Tibial artery (tissue), 4 donors: Measurements from ENCODE around the gene ELOVL1.

Experiments used
- DNase-seq, 2 donors: peaks; one replicate each; pipeline ENCODE4 v3.0.0-alpha.2; 2019
- H3K27ac ChIP-seq, 2 donors: fragments of 200-600 bp; sonication (generic) in 1 of 2; 1 replicate in 1 of 2; 2 replicates in 1 of 2; pipeline ENCODE4 v1.5.1; 2018 to 2019; ENCODE audit warnings: mild to moderate bottlenecking in 1 of 2
- H3K27me3 ChIP-seq, 2 donors: fragments of 200-600 bp; sonication (generic) in 1 of 2; one replicate each; pipeline versions ENCODE4 v1.5.1 to v1.6.0; 2016 to 2019
- H3K36me3 ChIP-seq, 3 donors: fragments of 200-600 bp; sonication (generic) in 2 of 3; one replicate each; pipeline ENCODE4 v1.5.1; 2016 to 2019; ENCODE audit warnings: mild to moderate bottlenecking in 2 of 3
- H3K4me1 ChIP-seq, 4 donors: fragments of 200-600 bp; sonication (generic) in 2 of 4; 1 replicate in 3 of 4; 2 replicates in 1 of 4; pipeline ENCODE4 v1.5.1; 2016 to 2019
- H3K4me3 ChIP-seq, 2 donors: fragments of 200-600 bp; sonication (generic) in 1 of 2; 1 replicate in 1 of 2; 2 replicates in 1 of 2; pipeline ENCODE4 v1.5.1; 2018 to 2019; ENCODE audit warnings: mild to moderate bottlenecking in 2 of 2
- H3K9me3 ChIP-seq, 3 donors: fragments of 200-600 bp; sonication (generic) in 1 of 3; one replicate each; pipeline ENCODE4 v1.5.1; 2016 to 2019
- intact Hi-C: fragments of 100-400 bp; cut with DNase I; formaldehyde crosslinking; loops from one replicate; pipeline ENCODE4 v1.15.0; 2023; ENCODE audit warnings: low total_unique reads
- TF ChIP-seq, protein P1 (sequence below), 2 experiments: fragments of 200-600 bp in 1 of 2; fragments of 450-650 bp in 1 of 2; IDR thresholded peaks; one replicate each; pipeline ENCODE4 v1.5.1; 2017 to 2019; ENCODE audit warnings: antibody characterized with exemption in 2 of 2, mild to moderate bottlenecking in 1 of 2, moderate library complexity in 1 of 2

Gene ELOVL1

DNA sequence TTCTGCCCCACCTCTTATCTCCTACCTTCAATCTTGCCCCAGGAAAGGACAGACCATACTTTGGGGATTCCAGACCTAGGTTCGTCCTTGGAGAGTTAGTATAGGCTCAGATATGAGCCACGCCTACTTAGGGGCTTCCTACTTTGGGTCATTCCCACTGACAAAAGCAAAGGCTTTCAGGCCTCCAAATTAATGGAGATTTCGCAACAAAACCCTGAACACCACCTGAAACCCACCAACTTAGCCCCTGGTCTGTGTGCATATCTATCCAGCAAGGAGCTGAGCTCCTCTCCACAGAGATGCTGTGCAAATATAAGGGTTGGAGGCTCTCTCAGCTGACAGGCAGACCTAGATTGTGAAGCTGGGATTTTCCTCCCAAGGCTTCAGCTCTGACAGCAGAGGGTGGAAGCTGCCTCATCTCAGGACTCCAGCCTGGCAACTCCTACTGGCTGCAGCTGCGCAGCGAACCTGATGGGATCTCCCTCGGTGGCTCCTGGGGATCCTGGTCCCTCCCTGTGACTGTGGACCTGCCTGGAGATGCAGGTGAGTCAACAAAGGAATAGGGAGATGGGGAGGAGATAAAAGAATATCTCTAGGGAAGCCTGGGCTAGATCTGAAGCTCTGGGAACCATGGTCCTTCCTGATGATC, 28.1 kb downstream of the ELOVL1 start:
- no peaks in the 10 kb centered on the region for H3K36me3 ChIP-seq
- no peaks in the 10 kb centered on the region for H3K27me3 ChIP-seq
- H3K4me1 ChIP-seq: peaks cover 0 to 7% (median 0%) of the 10 kb centered on the region in 4 donors
- TF ChIP-seq, protein P1, sequence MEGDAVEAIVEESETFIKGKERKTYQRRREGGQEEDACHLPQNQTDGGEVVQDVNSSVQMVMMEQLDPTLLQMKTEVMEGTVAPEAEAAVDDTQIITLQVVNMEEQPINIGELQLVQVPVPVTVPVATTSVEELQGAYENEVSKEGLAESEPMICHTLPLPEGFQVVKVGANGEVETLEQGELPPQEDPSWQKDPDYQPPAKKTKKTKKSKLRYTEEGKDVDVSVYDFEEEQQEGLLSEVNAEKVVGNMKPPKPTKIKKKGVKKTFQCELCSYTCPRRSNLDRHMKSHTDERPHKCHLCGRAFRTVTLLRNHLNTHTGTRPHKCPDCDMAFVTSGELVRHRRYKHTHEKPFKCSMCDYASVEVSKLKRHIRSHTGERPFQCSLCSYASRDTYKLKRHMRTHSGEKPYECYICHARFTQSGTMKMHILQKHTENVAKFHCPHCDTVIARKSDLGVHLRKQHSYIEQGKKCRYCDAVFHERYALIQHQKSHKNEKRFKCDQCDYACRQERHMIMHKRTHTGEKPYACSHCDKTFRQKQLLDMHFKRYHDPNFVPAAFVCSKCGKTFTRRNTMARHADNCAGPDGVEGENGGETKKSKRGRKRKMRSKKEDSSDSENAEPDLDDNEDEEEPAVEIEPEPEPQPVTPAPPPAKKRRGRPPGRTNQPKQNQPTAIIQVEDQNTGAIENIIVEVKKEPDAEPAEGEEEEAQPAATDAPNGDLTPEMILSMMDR (IDR thresholded peaks at IDR 0.05): no peak
- no peak overlapping the region for H3K27ac ChIP-seq
- H3K9me3 ChIP-seq: no peaks in the 10 kb centered on the region
- intact Hi-C loops: loop anchor here (10.0 kb wide), 1 partner anchor 415 kb away; no protein-coding TSS in a partner anchor
- DNase-seq: peak in 1 of 2 donors; percentile 6
- H3K4me3 ChIP-seq: no peak overlapping the region

DNA sequence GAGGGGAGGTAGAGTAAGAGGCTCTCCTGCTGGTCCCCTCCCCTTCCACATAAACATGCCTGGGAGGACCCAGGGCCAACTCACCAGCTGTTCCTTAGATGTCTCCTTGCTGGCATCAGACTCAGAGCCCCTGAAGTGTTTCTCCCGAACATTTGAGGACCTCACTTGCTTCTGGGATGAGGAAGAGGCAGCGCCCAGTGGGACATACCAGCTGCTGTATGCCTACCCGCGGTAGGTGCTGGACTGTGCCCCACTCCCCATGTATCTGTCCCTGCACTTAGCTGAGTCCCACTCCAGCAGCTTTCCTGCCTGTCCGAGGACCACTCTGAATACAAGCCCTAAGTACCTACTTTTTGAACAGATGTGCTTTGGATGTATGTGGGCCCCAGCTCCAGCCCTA, 29.8 kb downstream of the ELOVL1 start:
- TF ChIP-seq, protein P1 (IDR thresholded peaks at IDR 0.05): no peak
- Histone ChIP-seq H3K27me3 (no peaks in the 10 kb centered on the region), H3K36me3 (no peaks in the 10 kb centered on the region), H3K27ac (no peak overlapping the region), H3K4me1 (no peaks in the 10 kb centered on the region), H3K4me3 (no peak overlapping the region), H3K9me3 (no peaks in the 10 kb centered on the region)
- intact Hi-C loops: no loop called here
- DNase-seq: no peak

DNA sequence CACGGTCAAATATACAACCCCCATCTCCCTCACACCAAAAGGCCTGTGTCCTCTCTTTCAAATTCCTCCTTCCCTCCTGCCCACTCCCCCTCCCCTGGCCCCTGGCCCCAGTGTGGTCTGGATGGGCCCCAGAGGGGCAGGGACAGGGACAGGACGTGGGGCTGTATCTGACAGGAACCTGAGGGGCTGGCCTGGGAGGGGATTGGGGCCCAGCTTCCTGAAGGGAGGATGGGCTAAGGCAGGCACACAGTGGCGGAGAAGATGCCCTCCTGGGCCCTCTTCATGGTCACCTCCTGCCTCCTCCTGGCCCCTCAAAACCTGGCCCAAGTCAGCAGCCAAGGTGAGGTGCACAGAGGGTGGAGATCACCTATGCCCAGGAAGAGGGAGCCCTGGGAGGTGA, 30.2 kb downstream of the ELOVL1 start, which contains the start of gene MPL:
Gene MPL (plus strand): TSS at position 231 of the 400 bp plus-strand sequence. CDS start 31 bp downstream, at position 262.
- Histone ChIP-seq H3K4me3 (no peak within 1 kb of the TSS), H3K4me1 (no peaks in the 10 kb centered on the region), H3K27me3 (no peaks in the 10 kb centered on the region), H3K27ac (no peak within 1 kb of the TSS), H3K36me3 (no peaks in the 10 kb centered on the region), H3K9me3 (no peaks in the 10 kb centered on the region)
- peak in 1 of 2 donors; percentile 42 for DNase-seq
- TF ChIP-seq, protein P1 (IDR thresholded peaks at IDR 0.05): no peak
- intact Hi-C loops: no loop called here

DNA sequence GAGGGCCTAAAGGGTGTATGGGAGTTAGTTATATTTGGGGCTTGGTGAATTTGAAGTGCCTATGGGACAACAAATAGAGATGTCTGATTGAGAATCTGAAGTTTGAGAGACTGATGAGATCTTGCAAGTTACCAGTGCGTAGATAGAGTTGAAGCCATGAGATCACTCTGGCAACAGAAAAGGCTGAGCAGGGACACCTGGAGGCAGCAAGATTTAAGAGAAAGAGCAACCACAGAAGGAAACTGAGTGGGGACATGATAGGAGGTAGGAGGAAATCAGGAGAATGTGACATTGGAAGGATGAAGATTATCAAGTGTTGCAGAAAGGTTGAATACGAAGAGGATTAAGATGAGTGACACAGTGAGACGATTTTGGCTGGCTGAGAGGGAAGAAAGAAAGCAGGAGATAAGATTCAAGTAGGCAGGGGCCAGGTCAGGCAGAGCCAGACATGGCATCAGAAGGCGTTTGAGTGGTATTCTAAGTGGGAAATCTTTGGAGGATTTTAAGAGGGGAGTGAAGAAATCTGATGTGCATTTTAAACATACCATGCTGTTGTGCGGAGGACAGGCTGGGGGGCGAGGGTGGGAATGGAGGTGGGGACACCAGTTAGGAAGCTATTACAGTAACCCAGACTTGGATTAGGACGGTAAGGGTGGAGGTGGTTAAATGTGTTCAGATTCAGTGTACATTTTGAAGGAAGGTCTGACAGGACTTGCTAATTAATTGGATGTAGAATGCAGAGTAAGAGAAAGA, 33.2 kb downstream of the ELOVL1 start:
- H3K27me3 ChIP-seq: no peaks in the 10 kb centered on the region
- TF ChIP-seq, protein P1 (IDR thresholded peaks at IDR 0.05): no peak
- DNase-seq: peak in 1 of 2 donors; percentile 12
- H3K27ac ChIP-seq: no peak overlapping the region
- no peaks in the 10 kb centered on the region for H3K9me3 ChIP-seq
- intact Hi-C loops: no loop called here
- no peaks in the 10 kb centered on the region for H3K36me3 ChIP-seq
- H3K4me3 ChIP-seq: no peak overlapping the region
- peaks cover 0 to 9% (median 5%) of the 10 kb centered on the region in 4 donors for H3K4me1 ChIP-seq

DNA sequence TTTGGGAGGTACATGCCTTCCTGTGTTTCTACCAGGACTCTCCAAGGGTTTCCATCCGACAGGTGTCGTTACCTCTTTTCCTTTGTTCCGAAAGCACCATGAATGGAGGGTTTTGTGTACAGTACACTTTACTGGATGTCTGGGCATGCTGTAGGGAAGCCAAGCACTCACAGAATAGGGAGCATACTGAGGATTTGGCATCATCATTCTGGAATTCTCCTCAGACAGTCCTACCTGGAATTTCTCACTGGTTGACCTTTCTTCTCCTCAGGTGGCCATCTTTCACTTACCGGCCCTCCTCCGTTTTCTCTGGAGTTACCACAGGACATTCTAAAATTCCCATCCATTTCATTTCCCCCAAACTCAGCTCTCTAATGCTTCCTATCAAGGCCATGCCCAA, 36.1 kb downstream of the ELOVL1 start:
- H3K27me3 ChIP-seq: no peaks in the 10 kb centered on the region
- H3K4me3 ChIP-seq: no peak overlapping the region
- peaks cover 0 to 5% (median 4%) of the 10 kb centered on the region in 3 donors for H3K9me3 ChIP-seq
- no peak overlapping the region for H3K27ac ChIP-seq
- TF ChIP-seq, protein P1 (IDR thresholded peaks at IDR 0.05): no peak
- peak in 1 of 2 donors; percentile 1 for DNase-seq
- H3K4me1 ChIP-seq: peaks cover 0 to 11% (median 5%) of the 10 kb centered on the region in 4 donors
- intact Hi-C loops: no loop called here
- no peaks in the 10 kb centered on the region for H3K36me3 ChIP-seq
